SK-MEL-5 (cell line): ENCODE measurements around the gene DNAJC4. TPM values are rescaled to one million over a fixed set of nuclear protein-coding genes. Genes with fewer than 3 reads are reported as not detected.
A peak's percentile ranks its signal among the peaks of the same experiment; 100 is the strongest.

ENCODE experiments used
- DNase-seq: peaks from one replicate; pipeline ENCODE4 v3.0.0-alpha.2; 2016; ENCODE audit warnings: low read depth, low spot score
- in situ Hi-C: cut with HindIII; loops from 2 replicates; pipeline ENCODE4 v1.10.0; 2016; ENCODE audit warnings: low sequenced_read_pairs, high pct_unique_total_duplicates, low pct_unique_long_range_greater_than_20kb
- total RNA-seq: library from RNA; depleted of rRNA; stranded (reverse); fragments of >200 nt; shearing (Covaris generic); gene quantifications from 2 replicates; pipeline ENCODE4 v1.2.3, GENCODE V29; 2014

DNAJC4 gene
- total RNA-seq, 1 experiment from 2014 or later, result 6.5 TPM

DNA sequence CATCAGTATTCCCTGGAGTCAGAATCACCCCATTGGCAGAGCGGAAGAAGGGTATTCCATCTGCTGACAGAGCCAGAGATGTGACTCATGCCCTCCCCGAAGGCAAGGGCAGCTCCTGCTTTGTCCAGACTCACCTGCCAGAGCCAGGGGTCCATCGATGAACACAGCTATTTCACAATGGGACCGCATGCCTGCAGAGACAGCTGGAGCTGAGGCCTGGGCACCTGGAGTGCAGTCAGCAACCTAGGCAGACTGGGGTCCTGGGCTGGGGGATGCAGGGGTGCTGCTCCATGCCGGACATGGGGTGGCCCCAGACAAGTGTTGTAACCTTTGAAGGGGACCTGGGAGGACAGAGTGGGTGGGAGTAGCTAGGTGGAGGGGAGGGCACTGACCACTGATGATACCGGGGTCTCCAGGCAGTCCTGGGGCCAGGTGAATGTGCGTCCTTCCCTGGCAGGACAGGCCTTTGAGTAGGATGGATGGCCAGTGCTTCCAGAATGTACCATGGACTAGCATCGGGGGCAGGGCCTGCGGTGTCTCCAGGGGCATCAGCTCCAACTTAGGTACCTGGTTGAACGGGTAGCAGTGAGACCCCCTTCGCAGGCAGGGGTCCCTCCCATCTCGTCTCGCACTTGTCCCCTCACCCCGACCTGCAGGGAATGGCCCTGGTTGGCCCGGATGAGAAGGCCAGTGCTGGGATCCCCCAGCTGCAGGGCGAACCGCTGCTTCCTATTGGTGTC is 6.0 kb upstream of the DNAJC4 start:
- DNase-seq, result no peak
- in situ Hi-C loops, result no loop called here

GRCh38 chr11:64224891-64225607 is 5.3 kb upstream of the DNAJC4 start:
- in situ Hi-C loops, result no loop called here
- no peak for DNase-seq

DNA sequence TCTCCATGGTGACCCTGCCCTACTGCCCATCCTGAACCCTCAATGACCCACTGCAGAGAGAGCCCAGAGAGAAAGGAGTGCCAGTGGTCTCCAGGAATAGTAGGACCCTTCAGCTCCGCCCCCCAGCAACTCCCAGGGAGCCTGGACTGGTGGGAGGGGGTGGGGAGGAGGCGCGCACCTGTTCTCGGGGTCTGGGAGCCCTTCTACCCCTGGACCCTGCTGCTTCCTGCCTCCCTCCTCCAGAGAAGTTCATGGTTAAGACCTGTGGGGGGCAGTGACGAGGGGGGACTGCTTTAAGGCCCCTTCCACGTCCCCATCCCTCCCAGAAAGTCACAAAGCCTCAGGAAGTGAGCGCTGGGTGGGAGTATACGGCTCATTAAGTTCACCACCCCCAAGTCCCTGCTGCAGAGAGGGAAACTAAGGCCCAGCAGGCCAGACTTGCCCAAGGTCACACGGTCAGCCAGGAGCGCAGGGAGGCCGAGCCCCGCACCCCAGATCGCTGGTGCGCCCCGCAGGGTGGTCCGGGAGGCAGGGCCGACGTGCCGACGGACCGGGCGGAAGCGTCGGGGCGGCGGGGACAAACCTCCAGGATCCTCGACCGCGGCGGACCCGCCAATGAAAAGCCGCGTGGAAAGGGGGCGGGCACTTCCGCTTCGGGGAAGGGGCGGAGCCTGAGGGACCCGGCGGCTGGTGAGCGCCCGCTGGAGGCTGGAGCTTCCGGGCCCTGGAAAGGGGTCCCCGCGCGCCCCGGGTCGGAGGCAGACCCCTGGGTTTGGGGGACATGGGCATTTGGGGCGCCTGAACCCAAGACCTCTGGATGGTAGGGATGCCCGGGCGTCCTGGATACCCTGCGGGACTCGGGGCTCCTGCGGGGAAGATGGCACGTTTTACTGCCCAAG is 4.5 kb upstream of the DNAJC4 start, which contains the start of the genes NUDT22 and TRPT1:
Gene NUDT22, plus strand, starts transcription at position 667 of the 899 bp plus-strand sequence. CDS start 379 bp downstream, outside the sequence.
Gene TRPT1, minus strand, starts transcription at position 579 of the 899 bp plus-strand sequence. Its CDS starts 326 bp downstream, at position 253.
- DNase-seq, result peak; percentile 77
- in situ Hi-C loops, result no loop called here

- in situ Hi-C loops, result no loop called here
- DNase-seq, result no peak
These were observed 3.8 kb upstream of the DNAJC4 start for GRCh38 chr11:64226507-64227051.

- in situ Hi-C loops, result no loop called here
- DNase-seq, result no peak
These were observed 2.9 kb upstream of the DNAJC4 start for GRCh38 chr11:64227405-64227956.

DNA sequence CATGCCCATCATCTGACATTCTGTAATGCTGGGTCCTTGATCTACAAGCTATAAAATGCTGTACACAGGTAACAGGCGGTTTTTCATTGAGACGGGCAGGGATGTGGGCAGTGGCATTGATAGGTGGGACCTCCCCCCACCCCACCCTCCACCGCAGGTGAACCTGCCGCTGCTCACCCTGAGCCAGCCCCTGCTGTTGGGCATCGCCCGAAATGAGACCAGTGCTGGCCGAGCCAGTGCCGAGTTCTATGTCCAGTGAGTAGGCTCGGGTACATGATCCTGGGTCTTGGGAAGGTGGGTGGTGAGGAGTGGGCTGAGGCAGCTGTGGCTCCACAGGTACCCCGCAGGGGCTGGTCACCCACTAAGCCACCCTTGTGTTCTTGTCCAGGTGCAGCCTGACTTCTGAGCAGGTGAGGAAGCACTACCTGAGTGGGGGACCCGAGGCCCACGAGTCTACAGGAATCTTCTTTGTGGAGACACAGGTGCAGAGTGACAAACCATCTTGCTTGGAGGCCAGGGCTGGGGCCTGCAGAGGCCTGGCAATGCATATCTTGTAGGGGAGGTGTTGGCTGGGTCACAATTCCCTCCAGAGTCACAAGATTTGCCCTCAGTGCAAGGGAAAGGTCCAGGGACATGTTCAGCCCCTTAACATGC is 1.1 kb upstream of the DNAJC4 start:
- DNase-seq, result no peak
- in situ Hi-C loops, result no loop called here

DNA sequence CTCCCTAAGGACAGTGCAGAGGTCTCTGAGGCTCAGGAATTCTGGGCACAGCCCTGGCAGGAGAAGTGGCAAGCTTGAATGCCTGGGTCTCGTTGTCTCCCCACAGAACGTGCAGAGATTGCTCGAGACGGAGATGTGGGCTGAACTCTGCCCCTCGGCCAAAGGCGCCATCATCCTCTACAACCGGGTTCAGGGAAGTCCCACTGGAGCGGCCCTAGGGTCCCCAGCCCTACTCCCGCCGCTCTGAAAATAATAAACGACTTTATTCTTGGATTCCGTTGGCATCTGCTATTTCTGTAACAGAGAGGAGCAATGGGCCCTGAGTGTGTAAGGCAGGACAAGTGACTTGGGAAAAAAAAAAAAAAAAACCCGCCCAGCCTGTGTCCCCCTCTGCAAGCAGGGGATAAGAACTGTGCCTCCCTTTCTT is 591 bp upstream of the DNAJC4 start:
- no peak for DNase-seq
- in situ Hi-C loops, result no loop called here

DNA sequence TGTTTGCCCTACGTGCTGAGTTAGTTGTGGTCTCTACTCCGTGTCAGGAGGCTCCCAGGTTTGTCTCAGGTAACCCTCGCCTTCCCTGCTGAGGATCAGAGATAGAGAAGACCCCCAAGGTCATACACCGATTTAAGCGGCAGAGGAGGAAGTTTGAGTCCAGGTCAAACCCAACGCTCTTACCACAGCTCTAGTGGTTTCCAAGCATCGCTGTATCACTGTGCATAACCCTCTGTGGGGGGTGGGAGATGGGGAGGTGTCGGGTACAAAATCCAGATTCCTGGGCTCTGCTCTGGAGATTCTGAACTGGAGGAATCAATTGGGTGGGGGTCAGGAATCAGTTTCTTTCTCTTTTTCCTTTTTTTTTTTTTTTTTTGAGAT is 627 bp downstream of the DNAJC4 start:
- DNase-seq, result no peak
- in situ Hi-C loops, result no loop called here

DNA sequence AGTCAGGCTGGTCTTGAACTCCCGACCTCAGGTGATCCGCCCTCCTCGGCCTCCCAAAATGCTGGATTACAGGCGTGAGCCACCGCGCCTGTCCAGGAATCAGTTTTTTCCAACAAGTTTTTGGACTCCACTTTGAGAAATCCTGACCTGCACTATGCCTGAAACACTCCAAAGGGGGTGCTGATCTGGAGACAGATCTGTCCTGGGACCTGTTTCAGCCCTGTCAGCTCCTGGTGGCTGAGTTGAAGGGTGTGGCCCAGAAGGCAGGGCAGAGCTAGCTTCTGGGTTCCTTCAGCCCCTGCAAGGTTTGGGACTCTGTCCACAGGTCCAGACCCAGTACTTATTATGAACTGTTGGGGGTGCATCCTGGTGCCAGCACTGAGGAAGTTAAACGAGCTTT is 1.2 kb downstream of the DNAJC4 start:
- DNase-seq, result no peak
- in situ Hi-C loops, result no loop called here

DNA sequence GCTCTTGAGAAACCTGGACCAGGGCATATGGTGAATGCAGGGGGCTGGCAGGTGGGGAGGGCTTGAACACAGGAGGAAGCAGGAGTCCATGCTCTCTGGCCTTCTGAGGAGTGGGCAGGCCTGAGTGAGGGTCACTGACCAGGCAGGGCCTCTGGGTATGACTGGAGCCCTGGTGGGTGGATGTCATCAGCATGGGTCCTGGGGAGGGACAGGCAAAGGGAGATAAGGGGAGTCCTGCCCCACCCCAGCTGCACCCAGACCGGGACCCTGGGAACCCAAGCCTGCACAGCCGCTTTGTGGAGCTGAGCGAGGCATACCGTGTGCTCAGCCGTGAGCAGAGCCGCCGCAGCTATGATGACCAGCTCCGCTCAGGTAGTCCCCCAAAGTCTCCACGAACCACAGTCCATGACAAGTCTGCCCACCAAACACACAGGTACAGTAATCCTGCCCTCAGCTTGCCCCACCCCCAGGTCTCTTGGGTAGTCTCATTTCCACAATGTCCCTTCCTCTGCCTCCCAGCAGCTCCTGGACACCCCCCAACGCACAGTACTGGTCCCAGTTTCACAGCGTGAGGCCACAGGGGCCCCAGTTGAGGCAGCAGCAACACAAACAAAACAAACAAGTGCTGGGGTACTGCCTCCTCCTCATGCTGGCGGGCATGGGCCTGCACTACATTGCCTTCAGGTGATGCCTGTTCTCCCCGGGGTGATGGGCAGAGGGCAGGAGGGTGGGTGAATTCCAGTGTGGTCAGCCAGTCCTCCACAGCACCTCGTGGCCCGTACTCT is 2.0 kb downstream of the DNAJC4 start:
- no peak for DNase-seq
- in situ Hi-C loops, result no loop called here

DNA sequence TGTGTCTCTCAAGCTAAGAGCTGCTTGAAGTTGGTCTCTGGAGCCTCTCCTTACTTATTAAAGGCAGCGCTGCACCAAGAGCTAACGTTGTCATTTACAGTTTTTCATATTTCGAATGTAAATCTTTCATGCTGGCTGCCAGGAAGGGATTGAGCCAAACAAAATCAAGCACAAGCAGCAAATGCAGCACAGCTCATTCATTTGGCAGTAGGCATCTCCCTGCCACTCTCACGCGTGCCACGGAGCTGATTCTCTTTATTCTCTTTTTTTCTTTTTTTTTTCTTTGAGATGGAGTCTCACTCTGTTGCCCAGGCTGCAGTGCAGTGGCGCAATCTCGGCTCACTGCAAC is 2.6 kb downstream of the DNAJC4 start:
- in situ Hi-C loops, result no loop called here

DNA sequence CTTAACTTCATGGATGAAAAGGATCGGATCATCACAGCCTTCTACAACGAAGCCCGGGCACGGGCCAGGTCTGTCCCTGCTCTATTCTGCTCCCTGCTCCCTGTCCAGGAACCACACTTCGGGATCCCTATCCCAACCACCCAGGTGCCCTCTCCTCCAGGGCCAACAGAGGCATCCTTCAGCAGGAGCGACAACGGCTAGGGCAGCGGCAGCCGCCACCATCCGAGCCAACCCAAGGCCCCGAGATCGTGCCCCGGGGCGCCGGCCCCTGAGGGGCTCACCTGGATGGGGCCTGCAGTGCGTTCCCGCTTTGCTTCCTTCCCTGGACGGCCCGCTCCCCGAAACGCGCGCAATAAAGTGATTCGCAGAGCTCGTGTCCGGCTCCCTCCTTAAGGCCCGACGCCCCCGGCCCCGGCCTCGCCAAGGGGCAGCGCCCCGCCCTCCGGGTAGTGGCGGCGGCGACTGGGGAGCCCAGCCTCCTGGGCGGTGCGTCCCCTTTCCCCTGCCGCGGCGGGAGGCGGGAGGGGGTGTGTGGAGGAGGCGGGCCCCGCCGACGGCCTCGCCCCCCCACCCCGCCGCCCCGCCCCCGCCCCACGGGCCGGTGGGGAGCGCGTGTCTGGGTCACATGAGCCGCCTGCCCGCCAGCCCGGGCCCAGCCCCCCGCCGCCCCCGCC is 3.7 kb downstream of the DNAJC4 start, which contains the start of gene VEGFB:
Gene VEGFB, plus strand, starts transcription at position 672 of the 674 bp plus-strand sequence. CDS start 250 bp downstream, outside the sequence.
- in situ Hi-C loops, result no loop called here

More for the DNA sequence above, 2.6 kb downstream of the DNAJC4 start:
- no peak for DNase-seq

GRCh38 chr11:64234647-64235379 is 4.5 kb downstream of the DNAJC4 start:
- no peak for DNase-seq
- in situ Hi-C loops, result no loop called here

More for the DNA sequence above, 3.7 kb downstream of the DNAJC4 start, which contains the start of gene VEGFB:
- DNase-seq, result peak; percentile 55

GRCh38 chr11:64235437-64236161 is 5.3 kb downstream of the DNAJC4 start:
- no peak for DNase-seq
- in situ Hi-C loops, result no loop called here
